Subcutaneous adipose tissue (tissue), 4 donors: ENCODE measurements around the gene LDLRAD1. TPM values are rescaled to one million over a fixed set of nuclear protein-coding genes. Genes with fewer than 3 reads are reported as not detected.

Source experiments
- total RNA-seq, 4 donors: library from RNA; depleted of rRNA; stranded (reverse); fragments of >200 nt; gene quantifications; one replicate each; pipeline ENCODE4 v1.1.0, GENCODE V29; 2016
- TF ChIP-seq, protein P1 (sequence below): fragments of 450-650 bp; IDR thresholded peaks from one replicate; pipeline ENCODE4 v1.5.1; 2016; ENCODE audit warnings: low read depth, mild to moderate bottlenecking, control low read depth, antibody characterized with exemption, moderate library complexity

Gene LDLRAD1
- total RNA-seq, 4 donors from 2014 or later, result not detected

DNA sequence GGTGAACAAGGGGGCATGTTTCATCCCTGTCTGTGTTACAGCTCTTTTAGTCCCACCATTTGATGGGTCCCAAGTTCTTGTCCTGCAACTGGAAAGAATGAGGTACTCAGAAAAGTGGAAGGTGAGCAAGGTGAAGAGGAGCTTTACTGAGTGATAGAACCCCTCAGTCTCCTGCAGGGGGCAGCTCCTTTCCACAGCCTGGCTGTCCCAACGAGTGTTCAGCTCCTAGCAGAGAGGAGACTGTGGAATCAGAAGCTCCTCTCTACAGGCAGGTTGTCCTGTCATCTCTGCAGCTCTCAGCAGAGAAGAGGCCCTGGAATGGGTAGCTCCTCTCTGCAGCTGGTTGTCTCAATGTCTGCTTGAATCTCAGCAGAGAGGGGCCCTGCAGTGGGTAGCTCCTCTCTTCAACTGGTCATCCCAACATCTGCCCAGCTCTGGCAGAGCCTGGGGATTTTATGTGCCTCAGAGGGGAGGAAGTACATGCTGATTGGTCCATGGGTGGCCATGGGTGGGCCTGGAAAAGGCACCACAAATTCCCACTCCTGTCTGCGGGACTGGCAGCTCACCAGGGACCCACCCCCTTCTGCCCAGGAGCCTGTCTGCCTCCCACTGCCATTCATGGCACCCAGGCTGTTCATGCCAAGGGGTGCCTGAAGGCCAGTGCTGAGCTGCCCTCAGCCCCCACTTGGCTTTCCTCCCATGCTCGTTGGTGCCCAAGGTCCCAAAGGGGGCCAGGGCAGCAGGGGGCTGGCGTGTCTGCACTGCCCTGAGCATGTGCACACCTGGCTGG, 25.7 kb downstream of the LDLRAD1 start:
- TF ChIP-seq, protein P1, sequence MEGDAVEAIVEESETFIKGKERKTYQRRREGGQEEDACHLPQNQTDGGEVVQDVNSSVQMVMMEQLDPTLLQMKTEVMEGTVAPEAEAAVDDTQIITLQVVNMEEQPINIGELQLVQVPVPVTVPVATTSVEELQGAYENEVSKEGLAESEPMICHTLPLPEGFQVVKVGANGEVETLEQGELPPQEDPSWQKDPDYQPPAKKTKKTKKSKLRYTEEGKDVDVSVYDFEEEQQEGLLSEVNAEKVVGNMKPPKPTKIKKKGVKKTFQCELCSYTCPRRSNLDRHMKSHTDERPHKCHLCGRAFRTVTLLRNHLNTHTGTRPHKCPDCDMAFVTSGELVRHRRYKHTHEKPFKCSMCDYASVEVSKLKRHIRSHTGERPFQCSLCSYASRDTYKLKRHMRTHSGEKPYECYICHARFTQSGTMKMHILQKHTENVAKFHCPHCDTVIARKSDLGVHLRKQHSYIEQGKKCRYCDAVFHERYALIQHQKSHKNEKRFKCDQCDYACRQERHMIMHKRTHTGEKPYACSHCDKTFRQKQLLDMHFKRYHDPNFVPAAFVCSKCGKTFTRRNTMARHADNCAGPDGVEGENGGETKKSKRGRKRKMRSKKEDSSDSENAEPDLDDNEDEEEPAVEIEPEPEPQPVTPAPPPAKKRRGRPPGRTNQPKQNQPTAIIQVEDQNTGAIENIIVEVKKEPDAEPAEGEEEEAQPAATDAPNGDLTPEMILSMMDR, result no peak

DNA sequence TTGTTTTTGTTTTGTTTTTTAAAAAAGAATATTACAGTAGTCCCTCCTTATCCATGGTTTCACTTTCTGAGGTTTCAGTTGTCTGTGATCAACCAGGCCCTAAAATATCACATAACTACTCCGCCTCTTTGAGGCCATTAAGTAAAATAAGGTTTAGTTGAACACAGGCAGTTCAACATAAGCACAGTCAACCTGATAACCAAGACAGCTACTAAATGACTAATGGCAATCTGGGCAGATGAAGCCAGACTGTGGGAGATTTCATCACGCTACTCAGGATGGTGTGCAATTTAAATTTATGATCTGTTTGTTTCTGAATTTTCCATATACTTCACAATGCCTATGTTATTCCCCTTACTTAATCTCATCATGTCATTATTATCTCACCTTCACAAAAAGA, 30.1 kb downstream of the LDLRAD1 start:
- TF ChIP-seq, protein P1, result no peak

DNA sequence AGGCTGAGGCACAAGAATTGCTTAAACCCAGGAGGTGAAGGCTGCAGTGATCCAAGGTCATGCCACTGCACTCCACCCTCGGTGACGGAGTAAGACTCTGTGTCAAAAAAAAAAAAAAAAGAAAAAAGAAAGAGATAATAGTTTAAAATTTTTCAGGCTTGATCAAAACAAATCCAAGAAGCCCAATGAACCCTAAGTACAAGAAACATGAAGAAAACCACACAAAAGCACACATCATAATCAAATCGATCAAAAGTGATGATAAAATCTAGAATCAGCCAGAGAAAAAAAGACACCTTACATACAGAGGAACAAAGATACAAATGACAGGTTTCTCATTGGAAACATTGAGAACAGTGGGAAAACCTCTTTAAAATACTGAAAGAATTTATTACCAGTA, 31.5 kb downstream of the LDLRAD1 start:
- TF ChIP-seq, protein P1, result no peak

DNA sequence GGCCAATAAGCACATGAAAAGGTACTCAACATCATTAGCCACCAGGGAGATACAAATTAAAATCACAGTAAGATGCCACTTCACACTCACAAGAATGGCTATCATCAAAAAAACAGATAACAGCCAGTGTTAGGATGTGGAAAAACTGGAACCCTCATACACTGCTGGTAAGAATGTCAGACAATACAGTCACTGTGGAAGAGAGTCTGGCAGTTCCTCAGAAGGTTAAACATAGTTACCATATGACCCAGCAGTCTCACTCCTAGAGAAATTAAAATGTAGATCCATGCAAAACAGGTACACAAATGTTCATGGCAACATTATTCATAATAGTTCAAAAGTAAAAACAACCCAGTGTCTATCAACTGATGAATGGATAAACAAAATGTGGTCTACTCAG, 33.3 kb downstream of the LDLRAD1 start:
- TF ChIP-seq, protein P1, result no peak

DNA sequence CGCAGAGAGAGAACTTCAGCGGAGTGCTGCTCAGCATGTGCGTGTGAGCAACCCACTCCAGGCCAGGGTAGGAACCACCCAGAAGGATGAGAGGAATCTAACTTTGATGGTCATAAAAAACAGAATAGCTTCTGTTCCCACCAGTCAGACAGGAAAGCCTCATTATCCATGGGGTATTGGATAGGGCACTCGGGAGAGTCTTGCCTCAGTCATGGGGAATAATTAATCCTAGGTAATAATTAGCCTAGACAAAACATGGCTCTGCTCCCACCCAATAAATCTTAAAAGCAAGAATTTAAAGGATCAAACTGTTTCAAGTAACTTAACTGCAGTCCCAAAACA, 35.3 kb downstream of the LDLRAD1 start:
- TF ChIP-seq, protein P1, result no peak

DNA sequence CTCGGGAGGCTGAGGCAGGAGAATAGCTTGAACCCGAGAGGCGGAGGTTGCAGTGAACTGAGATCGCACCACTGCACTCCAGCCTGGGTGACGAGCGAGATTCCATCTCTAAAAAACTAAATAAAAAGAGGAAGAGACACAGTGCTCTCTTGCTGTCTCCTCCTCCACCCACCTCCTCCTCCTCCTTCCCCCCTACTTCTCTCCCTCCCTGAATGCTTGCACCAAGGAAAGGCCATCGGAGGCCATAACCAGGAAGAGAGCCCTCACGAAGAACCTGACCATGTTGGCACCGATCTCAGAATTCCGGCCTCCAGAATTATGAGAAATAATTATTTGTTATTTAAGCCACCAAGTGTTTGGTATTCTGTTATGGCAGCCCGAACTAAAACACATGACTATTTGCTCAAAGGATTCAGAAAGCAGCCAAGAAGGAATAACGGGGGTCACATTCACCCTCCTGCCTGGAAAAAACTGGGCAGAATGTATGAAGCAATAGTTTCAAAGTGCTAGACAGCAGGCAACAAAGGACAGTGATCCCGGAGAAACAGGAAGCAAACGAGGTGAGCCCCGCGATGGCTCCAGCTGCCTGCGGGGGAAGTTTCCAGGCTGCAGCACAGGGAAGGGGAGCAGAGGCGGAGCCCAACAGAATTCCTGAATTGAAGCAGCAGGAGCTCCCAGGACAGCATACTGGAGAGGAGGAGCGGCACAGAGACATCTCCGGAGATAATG, 35.8 kb downstream of the LDLRAD1 start:
- TF ChIP-seq, protein P1, result no peak

DNA sequence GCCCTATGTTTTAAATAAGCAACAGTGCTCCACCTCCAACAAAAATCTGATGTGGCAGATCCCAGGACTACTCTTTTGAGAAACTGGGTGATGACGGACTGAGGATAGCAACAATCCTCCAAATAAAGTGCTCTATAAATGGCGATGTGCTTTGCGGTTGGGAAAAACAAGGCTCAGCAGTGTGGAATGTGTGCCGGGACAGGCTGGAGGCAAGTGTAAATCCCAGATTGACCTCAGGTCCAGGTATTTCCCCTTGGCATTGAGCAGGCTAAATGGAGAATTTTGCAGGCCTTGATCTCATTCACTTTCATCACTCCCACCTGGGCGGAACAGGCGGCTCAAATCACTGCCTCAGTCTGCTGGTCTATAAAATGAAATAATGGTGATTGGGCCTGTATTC, 36.8 kb downstream of the LDLRAD1 start:
- TF ChIP-seq, protein P1, result no peak
